Germinal center (tissue), 1 donor: ENCODE data around the gene FFAR2.

Experiments
- DNase-seq: peaks from one replicate; pipeline ENCODE4 v3.0.0; 2012; ENCODE audit warnings: mixed read lengths, low spot score

The FFAR2 gene

GRCh38 chr19:35425682-35426081 lies 22.4 kb upstream of the FFAR2 start:
- no peak for DNase-seq

GRCh38 chr19:35427187-35427586 lies 20.9 kb upstream of the FFAR2 start:
- DNase-seq, result no peak

DNA sequence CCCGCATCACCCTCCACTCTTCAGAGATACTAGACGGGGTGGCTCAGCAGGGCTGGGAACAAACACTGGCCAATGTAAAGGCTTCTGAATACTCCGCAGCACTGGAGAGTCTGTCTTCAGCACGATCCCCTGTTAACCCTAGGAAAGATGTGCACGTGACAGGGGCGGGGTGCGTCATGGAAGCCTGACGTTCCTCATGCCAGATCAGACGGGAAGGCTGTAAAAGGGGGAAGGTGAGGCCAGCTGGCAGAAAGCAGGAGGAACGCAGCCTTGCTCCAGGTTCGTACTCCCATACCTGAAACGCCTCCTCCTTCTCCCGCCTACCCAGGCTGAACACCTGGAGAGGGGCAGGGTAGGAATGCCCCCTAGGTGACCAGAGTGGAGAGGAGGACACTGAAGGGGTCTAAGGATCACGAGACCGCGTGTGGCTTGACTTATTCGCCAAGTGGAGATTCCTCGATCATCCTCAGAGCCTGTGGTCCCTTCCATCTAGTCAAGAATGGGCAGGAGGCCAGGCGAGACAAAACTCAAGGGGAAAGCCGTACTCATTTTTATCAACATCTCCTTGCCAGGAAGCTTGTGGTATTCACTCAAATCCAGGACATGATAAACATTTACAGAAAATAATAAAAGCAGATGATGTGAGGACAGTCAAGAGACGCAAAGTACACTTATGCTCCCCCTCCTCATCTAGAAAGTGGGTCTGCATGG lies 18.2 kb upstream of the FFAR2 start:
- no peak for DNase-seq

GRCh38 chr19:35430409-35431144 lies 17.5 kb upstream of the FFAR2 start:
- DNase-seq, result no peak

GRCh38 chr19:35431145-35431807 lies 16.8 kb upstream of the FFAR2 start:
- no peak for DNase-seq

- no peak for DNase-seq
These were observed 15.1 kb upstream of the FFAR2 start for GRCh38 chr19:35432911-35433310.

- DNase-seq, result no peak
These were observed 14.6 kb upstream of the FFAR2 start for GRCh38 chr19:35433448-35433847.

- no peak for DNase-seq
These were observed 12.2 kb upstream of the FFAR2 start for GRCh38 chr19:35435896-35436295.

DNA sequence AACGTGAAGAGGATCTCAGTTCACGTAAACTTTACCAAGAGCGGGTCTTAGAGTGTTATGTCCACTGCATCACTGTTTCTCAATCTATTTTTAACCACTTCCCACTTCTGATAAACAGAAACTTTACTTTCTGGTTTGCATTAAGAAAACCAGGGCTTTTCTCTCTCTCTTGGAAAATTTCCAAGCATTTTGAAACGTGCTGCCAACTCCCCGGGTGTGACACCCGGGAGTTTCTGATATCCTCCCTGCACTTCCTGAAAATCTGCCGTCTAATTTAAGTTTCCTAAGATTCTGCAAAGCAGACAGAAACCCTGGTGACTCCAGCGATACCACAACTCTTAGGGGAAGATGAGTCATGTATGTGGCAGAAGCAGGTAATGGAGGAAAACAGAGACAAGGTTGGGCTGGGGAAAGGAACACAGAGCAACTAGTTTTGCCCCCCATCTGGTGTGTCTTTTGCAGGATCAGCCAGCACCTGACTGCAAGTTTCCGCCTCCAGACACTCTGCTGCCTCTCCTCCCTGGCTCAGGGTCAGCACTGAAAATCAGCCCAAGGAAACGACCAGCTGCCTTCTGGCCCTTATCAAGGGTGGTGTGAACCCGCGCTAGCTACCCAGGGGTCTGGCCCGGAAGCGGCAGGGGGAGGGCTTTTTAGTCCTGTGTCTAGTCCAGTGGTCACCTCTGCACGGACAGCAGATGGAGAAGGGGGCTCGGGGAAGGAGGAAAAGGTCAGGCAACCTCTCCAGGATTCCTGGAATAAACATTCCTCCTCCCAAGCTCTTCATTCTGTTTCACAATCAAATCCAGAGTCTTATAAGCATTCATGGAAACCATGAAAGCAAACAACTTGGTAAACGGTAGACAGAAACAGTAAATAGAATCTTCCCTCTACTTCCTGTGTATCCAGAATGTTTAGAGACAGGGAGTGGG lies 11.3 kb upstream of the FFAR2 start:
- DNase-seq, result no peak

DNA sequence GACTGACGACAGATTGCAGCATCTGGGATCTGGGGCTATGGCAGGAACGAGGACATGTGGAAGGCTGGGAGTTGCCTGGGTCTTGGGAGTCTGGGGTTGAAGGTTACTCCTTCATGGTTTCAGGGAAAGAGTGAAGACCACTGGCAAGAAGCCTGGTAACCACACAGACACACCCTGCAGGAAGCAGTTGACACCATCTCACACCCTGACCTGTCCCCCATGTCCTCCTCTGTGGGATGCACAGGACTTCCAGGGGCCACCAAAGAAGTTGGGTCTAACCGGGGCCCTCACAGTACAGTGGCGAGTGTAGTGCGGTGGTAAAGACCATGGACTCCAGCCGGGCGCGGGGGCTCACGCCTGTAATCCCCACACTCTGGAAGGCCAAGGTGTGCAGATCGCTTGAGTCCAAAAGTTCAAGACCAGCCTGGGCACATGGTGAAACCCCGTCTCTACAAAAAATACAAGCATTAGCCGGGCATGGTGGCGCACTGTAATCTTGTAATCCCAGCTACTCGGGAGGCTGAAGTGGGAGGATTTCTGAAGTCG lies 10.6 kb upstream of the FFAR2 start:
- DNase-seq, result no peak

GRCh38 chr19:35438096-35438495 lies 10.0 kb upstream of the FFAR2 start:
- DNase-seq, result no peak

DNA sequence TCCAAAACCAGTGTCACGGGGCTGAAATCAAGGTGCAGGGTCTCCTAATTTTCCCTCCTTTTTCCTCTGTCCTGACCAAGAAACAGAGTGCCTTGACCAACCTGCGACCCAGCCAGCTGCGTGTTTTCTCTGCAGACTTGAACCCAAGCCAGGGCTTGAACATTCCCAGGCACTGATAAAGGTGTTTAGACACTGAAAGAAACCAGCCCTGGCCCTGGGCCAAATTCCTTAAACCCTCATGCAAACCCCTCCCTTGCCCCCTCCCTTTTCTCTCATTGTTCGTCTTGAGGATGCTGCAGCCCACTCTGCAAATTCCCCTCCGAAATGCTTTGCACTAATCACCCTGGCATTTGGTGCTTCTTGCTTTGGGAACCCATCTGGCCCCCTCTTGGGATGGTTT lies 9.5 kb upstream of the FFAR2 start:
- DNase-seq, result no peak

- no peak for DNase-seq
These were observed 8.1 kb upstream of the FFAR2 start for GRCh38 chr19:35439921-35440320.

- DNase-seq, result no peak
These were observed 6.0 kb upstream of the FFAR2 start for GRCh38 chr19:35442091-35442490.

DNA sequence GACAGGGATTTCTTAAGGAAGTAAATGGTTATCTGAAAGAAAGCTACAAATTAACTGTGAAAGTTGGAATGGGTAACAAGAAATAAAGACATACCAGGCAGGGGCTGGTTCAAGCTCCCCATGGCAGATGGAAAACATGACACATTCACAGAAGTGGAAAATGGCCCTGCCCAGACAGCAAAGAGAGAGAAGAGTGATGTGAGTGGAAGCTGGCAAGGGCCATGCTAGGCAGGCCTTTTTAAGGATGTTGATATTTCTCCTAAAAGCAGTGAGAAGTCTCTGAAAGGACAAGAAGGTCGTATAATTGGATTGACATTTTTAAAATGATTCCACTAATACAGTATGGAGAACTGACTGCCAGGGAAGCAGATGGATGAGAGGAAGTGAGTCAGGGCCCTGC lies 3.3 kb upstream of the FFAR2 start:
- no peak for DNase-seq

GRCh38 chr19:35445826-35446593 lies 2.0 kb upstream of the FFAR2 start:
- no peak for DNase-seq

- no peak for DNase-seq
These were observed 1.4 kb downstream of the FFAR2 start for GRCh38 chr19:35449359-35450043.

DNA sequence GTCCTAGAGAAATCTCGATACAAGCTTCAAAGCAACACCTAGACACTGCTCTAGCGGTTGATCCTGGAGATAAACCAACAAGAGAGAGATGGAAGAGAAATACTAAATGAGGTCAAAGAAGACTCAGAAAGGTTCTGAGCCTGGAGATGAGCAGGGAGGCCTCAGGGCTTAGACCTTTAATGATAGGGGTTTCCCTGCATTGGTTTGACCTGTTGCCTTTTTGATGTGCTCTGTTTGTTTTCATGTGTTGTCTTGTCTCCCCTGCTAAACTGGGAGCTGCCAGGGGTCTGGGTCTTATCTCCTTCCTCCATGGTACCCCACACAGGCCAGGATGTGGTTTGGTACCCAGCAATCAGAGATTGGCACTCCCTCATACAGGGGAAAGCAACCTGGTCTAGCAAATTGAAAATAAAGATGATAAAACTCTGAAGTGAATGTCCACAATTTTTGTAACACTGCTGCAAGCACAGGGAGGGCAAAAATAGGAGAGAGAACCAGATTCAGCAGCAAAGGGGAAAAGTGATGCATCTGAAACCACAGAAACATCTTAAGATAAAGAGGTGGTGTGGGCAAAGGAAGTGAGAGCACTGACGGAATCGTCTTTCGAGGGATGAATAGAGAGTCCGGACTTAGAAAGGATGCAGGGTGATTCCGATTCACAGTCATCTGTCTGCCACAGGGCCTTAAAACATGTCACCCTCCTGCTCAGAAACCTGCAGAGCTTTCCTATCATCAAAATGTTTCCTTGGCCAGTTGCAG lies 3.5 kb downstream of the FFAR2 start:
- DNase-seq, result no peak

DNA sequence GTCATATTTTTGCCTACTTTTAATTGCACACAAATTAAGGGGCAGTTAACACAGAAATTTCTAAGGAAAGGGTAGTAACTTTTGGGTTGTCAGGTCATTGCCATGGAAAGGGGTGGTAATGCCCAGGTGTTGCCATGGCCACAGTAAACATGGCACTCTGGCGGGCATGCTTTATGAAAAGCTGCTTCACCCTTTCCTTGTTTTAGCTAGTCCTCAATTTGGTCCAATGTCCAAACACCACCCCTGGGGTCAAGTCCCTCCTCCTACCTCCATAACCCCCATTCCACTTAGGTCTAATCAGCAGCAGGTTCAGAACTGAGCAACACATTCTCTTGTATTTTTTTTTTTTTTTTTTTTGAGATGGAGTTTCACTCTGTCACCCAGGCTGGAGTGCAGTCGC lies 6.6 kb downstream of the FFAR2 start:
- no peak for DNase-seq
